ENCODE results near the gene RET. TPM values are rescaled to one million over a fixed set of nuclear protein-coding genes. Genes with fewer than 3 reads are reported as not detected.

The RET gene
- total RNA-seq, 4 donors from 2014 or later = 0.27 to 2.1 (median 0.88) TPM

- H3K27me3 ChIP-seq = no peaks in the 10 kb centered on the region
- no peaks in the 10 kb centered on the region for H3K9me3 ChIP-seq
- no peak for TF ChIP-seq CTCF (IDR thresholded peaks at IDR 0.05)
- no peak for TF ChIP-seq POLR2A (IDR thresholded peaks at IDR 0.05)
- no peak overlapping the region for H3K27ac ChIP-seq
- H3K36me3 ChIP-seq = no peaks in the 10 kb centered on the region
- H3K4me3 ChIP-seq (replicated peaks in 1 of 3) = no peak overlapping the region
- intact Hi-C loops (cut with DNase I) = no loop called here
- 2% methylated on average over 40 of the region's 72 CpGs; no CpG with 5 or more reads in 1 of the 2 donors for WGBS, 2 donors
- peaks cover 0 to 11% of the 10 kb centered on the region in 2 donors for H3K4me1 ChIP-seq
- DNase-seq = no peak
Observed at GRCh38 chr10:43077421-43078171, 727 bp downstream of the RET start.

GRCh38 chr10:43078175-43078985 is 1.5 kb downstream of the RET start:
- no peaks in the 10 kb centered on the region for H3K27me3 ChIP-seq
- no peak for TF ChIP-seq CTCF (IDR thresholded peaks at IDR 0.05)
- TF ChIP-seq POLR2A (IDR thresholded peaks at IDR 0.05) = no peak
- no peaks in the 10 kb centered on the region for H3K9me3 ChIP-seq
- intact Hi-C loops (cut with DNase I) = no loop called here
- H3K4me1 ChIP-seq = peaks cover 0 to 11% of the 10 kb centered on the region in 2 donors
- DNase-seq = no peak
- no peak overlapping the region for H3K4me3 ChIP-seq (replicated peaks in 1 of 3)
- 52 to 61% methylated on average over 12 of the region's 14 CpGs for WGBS, 2 donors
- no peak overlapping the region for H3K27ac ChIP-seq
- H3K36me3 ChIP-seq = no peaks in the 10 kb centered on the region

DNA sequence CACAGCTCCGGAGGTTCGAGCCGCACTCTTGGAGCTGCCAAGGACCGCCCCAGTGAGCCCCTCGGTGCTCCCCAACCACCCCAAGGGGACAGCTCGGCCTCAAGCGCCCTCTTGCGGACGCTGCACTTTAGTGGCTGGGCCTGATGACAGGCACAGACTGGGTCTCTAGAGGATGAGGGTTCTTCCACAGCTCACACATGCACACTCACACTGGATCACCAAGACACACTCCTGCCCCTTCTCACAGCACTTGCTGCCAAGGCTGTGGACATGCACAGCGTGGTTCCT is 2.1 kb downstream of the RET start:
- TF ChIP-seq POLR2A (IDR thresholded peaks at IDR 0.05) (no peak), CTCF (IDR thresholded peaks at IDR 0.05) (peak in 1 of 6 experiments; percentile 21)
- Histone ChIP-seq H3K27ac (no peak overlapping the region), H3K4me1 (peaks cover 0 to 11% of the 10 kb centered on the region in 2 donors), H3K9me3 (no peaks in the 10 kb centered on the region), H3K4me3 (replicated peaks in 1 of 3) (no peak overlapping the region), H3K27me3 (no peaks in the 10 kb centered on the region), H3K36me3 (no peaks in the 10 kb centered on the region)
- no peak for DNase-seq
- intact Hi-C loops (cut with DNase I) = no loop called here
- WGBS, 2 donors = 0 to 22% methylated on average over 2 to 6 of the region's 10 CpGs

DNA sequence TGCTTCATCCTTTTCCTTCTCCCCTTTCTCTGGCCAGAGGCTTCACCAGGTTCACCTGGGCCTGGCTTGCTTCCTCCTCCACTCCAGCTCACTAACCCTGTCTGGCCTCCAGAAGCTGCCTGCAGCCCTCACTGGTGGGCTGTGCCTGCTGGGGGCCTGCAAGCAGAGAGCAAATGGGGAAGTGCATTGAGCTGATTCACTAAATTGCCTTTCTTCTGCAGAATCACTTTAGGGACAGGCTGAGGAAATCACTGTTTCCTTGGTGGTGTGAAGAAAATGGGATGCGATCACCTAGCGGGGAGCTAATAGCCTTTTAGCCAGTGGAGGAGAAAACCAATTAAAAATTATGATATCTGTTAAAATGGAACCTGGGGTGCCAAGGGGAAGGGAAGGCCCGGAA is 3.0 kb downstream of the RET start:
- Histone ChIP-seq H3K27me3 (no peaks in the 10 kb centered on the region), H3K4me3 (replicated peaks in 1 of 3) (no peak overlapping the region), H3K9me3 (no peaks in the 10 kb centered on the region), H3K36me3 (no peaks in the 10 kb centered on the region), H3K27ac (no peak overlapping the region), H3K4me1 (peaks cover 0 to 11% of the 10 kb centered on the region in 2 donors)
- DNase-seq = no peak
- intact Hi-C loops (cut with DNase I) = no loop called here
- WGBS, 2 donors = 62 to 63% methylated on average over 3 of the region's 3 CpGs
- no peak for TF ChIP-seq CTCF (IDR thresholded peaks at IDR 0.05)
- no peak for TF ChIP-seq POLR2A (IDR thresholded peaks at IDR 0.05)

- Histone ChIP-seq H3K27me3 (no peaks in the 10 kb centered on the region), H3K27ac (no peak overlapping the region), H3K4me3 (replicated peaks in 1 of 3) (no peak overlapping the region), H3K36me3 (no peaks in the 10 kb centered on the region), H3K9me3 (no peaks in the 10 kb centered on the region), H3K4me1 (peaks cover 0 to 2% of the 10 kb centered on the region in 2 donors)
- intact Hi-C loops (cut with DNase I) = no loop called here
- no peak for DNase-seq
- 93% methylated on average over 3 of the region's 4 CpGs; no CpG with 5 or more reads in 1 of the 2 donors for WGBS, 2 donors
- TF ChIP-seq CTCF (IDR thresholded peaks at IDR 0.05) (no peak), POLR2A (IDR thresholded peaks at IDR 0.05) (no peak)
Observed at GRCh38 chr10:43082087-43082486, 5.2 kb downstream of the RET start.

Measured in thyroid gland (tissue), 4 donors.